ENCODE measurements around the gene AP2A2. TPM values are rescaled to one million over a fixed set of nuclear protein-coding genes. Genes with fewer than 3 reads are reported as not detected.

Gene AP2A2
- total RNA-seq, 1 experiment from 2014 or later = 24.9 TPM

GRCh38 chr11:1053121-1053901 is 127.6 kb downstream of the AP2A2 start:
- no peak for DNase-seq (ENCODE audit: low read depth)

DNA sequence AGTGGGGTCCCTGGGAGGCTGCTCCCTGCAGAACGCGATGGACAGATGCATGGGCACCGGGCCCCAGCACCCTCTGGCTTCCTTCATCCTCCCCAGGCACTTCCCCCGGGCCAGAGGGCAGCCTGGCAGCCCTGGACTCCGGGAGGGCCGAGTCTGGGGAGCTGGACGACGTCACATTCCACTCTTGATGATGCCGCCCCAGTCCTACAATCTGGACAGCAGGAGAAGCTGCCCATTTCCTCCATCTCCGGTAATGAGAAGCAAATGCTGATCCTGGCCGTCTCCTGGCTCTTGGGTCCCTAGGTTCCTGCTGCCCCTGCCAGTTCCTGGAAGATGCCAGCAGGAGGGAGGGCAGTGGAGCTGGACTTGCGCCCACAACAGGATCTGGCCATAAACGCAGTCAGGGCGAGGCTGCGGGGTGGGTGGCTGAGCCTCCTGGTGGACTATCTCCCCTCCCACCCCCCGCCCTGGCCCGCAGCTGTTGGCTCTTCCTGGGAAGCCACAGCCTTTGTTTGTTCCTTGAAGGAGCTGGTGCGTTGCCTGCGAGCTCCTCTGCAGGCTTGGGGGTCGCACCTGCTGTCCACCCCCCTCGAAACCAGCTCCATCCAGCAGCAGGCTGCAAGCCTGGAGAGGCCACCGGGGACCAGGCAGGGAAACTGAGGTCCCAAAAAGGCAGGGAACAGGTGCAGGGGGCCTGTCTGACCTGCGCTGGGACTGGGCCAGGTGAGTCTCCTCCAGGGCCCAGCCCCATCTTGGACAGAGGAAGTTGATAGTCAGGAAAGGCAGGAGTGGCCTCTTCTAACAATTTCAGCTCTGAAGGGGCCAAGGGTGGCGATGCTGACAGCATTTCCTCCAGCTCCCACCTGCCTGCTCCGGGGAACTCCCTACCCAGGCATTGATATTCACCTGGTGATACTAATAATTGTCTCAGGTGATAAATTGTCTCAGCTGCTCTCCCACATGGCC is 128.8 kb downstream of the AP2A2 start:
- DNase-seq (ENCODE audit: low read depth) = no peak

DNA sequence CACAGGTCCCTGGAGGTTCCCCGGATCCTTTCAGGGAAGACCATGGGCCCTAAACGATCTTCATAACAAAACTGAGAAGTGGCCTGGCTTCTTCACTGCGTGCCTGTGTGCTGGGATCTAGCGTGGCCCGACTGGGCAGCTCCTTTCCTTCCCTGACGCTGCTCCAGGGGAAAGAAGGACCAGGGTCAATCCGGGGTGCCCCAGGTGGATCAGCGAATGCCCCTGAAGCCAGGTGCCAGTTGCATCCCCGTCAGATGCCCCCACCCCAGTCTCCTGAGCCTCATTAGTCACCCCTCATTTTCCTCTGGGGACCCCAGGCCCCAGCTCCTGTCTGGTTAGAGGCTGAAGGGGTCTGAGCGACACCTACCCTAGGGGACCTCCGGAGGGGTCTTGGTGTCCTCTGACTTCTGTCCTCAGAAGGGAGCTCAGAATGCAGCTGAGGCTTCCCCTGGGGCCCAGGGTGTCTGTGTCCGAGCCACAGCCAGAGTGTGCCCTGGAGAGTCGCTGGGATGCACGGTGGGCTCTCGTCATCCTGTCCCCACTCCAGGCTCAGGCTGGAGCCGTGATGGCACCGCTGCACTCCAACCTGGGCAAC is 129.5 kb downstream of the AP2A2 start:
- DNase-seq (ENCODE audit: low read depth) = no peak

- no peak for DNase-seq (ENCODE audit: low read depth)
Observed at GRCh38 chr11:1055990-1056771, 130.5 kb downstream of the AP2A2 start.

GRCh38 chr11:1057806-1058205 is 132.1 kb downstream of the AP2A2 start:
- no peak for DNase-seq (ENCODE audit: low read depth)

DNA sequence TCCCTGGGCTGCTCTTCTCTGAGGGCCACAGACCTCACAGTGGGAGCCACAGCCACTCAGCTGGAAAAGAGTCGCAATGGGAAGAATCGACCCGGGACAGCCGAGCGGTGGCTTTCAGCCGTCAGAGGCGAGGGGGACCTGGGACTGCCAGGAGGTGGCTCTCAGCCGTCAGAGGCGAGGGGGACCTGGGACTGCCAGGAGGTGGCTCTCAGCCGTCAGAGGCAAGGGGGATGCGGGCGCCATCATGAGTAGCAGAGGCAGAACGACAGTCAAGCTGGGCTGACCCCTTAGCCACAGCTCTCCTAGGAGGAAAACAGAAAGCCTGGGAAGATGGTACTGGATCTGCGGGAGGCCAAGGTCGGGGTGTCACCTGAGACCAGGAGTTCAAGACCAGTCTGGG is 134.1 kb downstream of the AP2A2 start:
- no peak for DNase-seq (ENCODE audit: low read depth)

DNA sequence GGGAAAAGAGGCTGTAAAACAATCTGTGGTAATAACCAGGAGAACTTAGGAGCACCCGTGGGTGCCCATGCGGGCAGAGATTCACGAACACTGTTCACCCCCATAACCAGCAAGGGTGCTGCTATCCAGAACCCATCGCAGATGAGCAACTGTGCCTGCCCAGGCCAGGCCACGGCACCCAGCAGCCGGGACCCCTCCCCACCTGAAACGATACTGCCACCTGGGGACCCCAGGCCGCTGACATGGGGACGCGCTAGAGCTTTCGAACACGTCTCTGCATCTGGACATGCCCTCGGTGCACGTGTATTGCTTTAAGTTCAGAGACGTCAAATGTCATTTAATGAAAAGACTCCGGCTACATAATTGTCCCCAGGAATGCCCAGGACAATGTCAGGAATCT is 134.7 kb downstream of the AP2A2 start:
- no peak for DNase-seq (ENCODE audit: low read depth)

- DNase-seq (ENCODE audit: low read depth) = peak; percentile 48
Observed at GRCh38 chr11:1060852-1061616, 135.4 kb downstream of the AP2A2 start.

Small RNA genes lying within 50 kb of the gene (small RNA-seq; reads per million reads assigned to genes)
- not detected for gene RNU6-1025P

Other genes starting within 250 kb of the AP2A2 start
- 64.5 and 75.0 TPM in 2 replicates for gene DEAF1, start 230.6 kb upstream of the AP2A2 start, total RNA-seq (2014; rRNA removed; shearing (Covaris generic))
- gene TMEM80, start 230.1 kb upstream of the AP2A2 start, total RNA-seq (2014; rRNA removed; shearing (Covaris generic)) = 23.6 and 27.9 TPM in 2 replicates
- gene EPS8L2, start 219.6 kb upstream of the AP2A2 start, total RNA-seq (2014; rRNA removed; shearing (Covaris generic)) = 38.3 and 42.6 TPM in 2 replicates
- gene TALDO1, start 178.4 kb upstream of the AP2A2 start, total RNA-seq (2014; rRNA removed; shearing (Covaris generic)) = 235 and 266 TPM in 2 replicates
- gene GATD1, start 148.4 kb upstream of the AP2A2 start, total RNA-seq (2014; rRNA removed; shearing (Covaris generic)) = 19.6 and 27.6 TPM in 2 replicates
- gene CEND1, start 135.8 kb upstream of the AP2A2 start, total RNA-seq (2014; rRNA removed; shearing (Covaris generic)) = 0.53 and 1.0 TPM in 2 replicates
- 33.9 and 47.5 TPM in 2 replicates for gene SLC25A22, start 127.6 kb upstream of the AP2A2 start, total RNA-seq (2014; rRNA removed; shearing (Covaris generic))
- 7.4 and 12.3 TPM in 2 replicates for gene PIDD1, start 120.6 kb upstream of the AP2A2 start, total RNA-seq (2014; rRNA removed; shearing (Covaris generic))
- 1,130 and 1,145 TPM in 2 replicates for gene RPLP2, start 115.9 kb upstream of the AP2A2 start, total RNA-seq (2014; rRNA removed; shearing (Covaris generic))
- gene PNPLA2, start 107.0 kb upstream of the AP2A2 start, total RNA-seq (2014; rRNA removed; shearing (Covaris generic)) = 18.1 and 39.0 TPM in 2 replicates
- not detected in 2 replicates for gene CRACR2B, start 98.0 kb upstream of the AP2A2 start, total RNA-seq (2014; rRNA removed; shearing (Covaris generic))
- 483 and 506 TPM in 2 replicates for gene CD151, start 92.9 kb upstream of the AP2A2 start, total RNA-seq (2014; rRNA removed; shearing (Covaris generic))
- 537 and 672 TPM in 2 replicates for gene POLR2L, start 83.3 kb upstream of the AP2A2 start, total RNA-seq (2014; rRNA removed; shearing (Covaris generic))
- gene TSPAN4, start 83.0 kb upstream of the AP2A2 start, total RNA-seq (2014; rRNA removed; shearing (Covaris generic)) = 178 and 205 TPM in 2 replicates
- 25.9 and 43.4 TPM in 2 replicates for gene CHID1, start 15.1 kb upstream of the AP2A2 start, total RNA-seq (2014; rRNA removed; shearing (Covaris generic))
- not detected in 2 replicates for gene MUC6, start 110.8 kb downstream of the AP2A2 start, total RNA-seq (2014; rRNA removed; shearing (Covaris generic))
- gene MUC2, start 149.0 kb downstream of the AP2A2 start, total RNA-seq (2014; rRNA removed; shearing (Covaris generic)) = not detected in 2 replicates
- gene MUC5AC, start 232.1 kb downstream of the AP2A2 start, total RNA-seq (2014; rRNA removed; shearing (Covaris generic)) = not detected in 2 replicates

Data from HT1080 (cell line).